ENCODE results near the gene PHKB. TPM values are rescaled to one million over a fixed set of nuclear protein-coding genes. Genes with fewer than 3 reads are reported as not detected.
"Not testable (repeated sequence)": the region's sequence is repeated elsewhere in the genome, so short reads cannot be mapped to it uniquely, and the experiment has no call there.

Gene PHKB
- total RNA-seq, 1 donor from 2014 or later, result 47.8 TPM

DNA sequence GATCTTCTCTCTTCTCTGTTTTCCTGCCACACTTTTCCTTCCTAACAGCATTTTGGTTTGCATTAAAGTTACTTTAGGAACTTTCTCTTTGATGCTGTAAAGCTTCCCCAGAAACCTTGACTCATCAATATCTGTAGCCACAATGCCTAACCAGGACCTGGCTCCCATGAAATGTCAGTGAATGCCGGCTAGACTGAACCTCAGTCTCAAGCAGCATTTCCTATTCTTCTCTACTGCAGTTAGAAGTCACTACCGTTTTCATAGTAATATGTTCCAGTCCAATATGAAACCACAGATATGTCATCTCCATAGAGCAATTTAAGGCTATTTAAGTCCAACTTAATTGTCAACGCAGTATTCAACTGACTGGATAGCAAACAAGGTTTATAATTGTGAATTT, 29.2 kb upstream of the PHKB start:
- H3K27me3 ChIP-seq (ENCODE audit: control insufficient read depth, insufficient read depth, low read length), result no peaks in the 10 kb centered on the region
- no peak overlapping the region for H3K4me3 ChIP-seq (ENCODE audit: low read depth, low read length)
- peaks cover 1% of the 10 kb centered on the region for H3K36me3 ChIP-seq (ENCODE audit: control insufficient read depth, insufficient read depth, low read length)
- DNase-seq (ENCODE audit: low read depth), result no peak
- TF ChIP-seq CTCF (IDR thresholded peaks at IDR 0.05; ENCODE audit: insufficient read depth, low read length, poor library complexity, severe bottlenecking), result no peak

- not testable (repeated sequence) for DNase-seq (ENCODE audit: low read depth); H3K4me3 ChIP-seq (ENCODE audit: low read depth, low read length); H3K27me3 ChIP-seq (ENCODE audit: control insufficient read depth, insufficient read depth, low read length); H3K36me3 ChIP-seq (ENCODE audit: control insufficient read depth, insufficient read depth, low read length)
These were observed 26.9 kb upstream of the PHKB start for GRCh38 chr16:47434274-47434673.

GRCh38 chr16:47440066-47440465, 21.1 kb upstream of the PHKB start:
- not testable (repeated sequence) for H3K4me3 ChIP-seq (ENCODE audit: low read depth, low read length)

GRCh38 chr16:47442884-47443283, 18.2 kb upstream of the PHKB start:
- H3K36me3 ChIP-seq (ENCODE audit: control insufficient read depth, insufficient read depth, low read length); DNase-seq (ENCODE audit: low read depth); H3K27me3 ChIP-seq (ENCODE audit: control insufficient read depth, insufficient read depth, low read length); H3K4me3 ChIP-seq (ENCODE audit: low read depth, low read length): not testable (repeated sequence)

More at GRCh38 chr16:47440066-47440465, 21.1 kb upstream of the PHKB start:
- DNase-seq (ENCODE audit: low read depth); H3K27me3 ChIP-seq (ENCODE audit: control insufficient read depth, insufficient read depth, low read length); H3K36me3 ChIP-seq (ENCODE audit: control insufficient read depth, insufficient read depth, low read length): not testable (repeated sequence)

- Histone ChIP-seq H3K36me3 (ENCODE audit: control insufficient read depth, insufficient read depth, low read length) (no peaks in the 10 kb centered on the region), H3K27me3 (ENCODE audit: control insufficient read depth, insufficient read depth, low read length) (no peaks in the 10 kb centered on the region), H3K4me3 (ENCODE audit: low read depth, low read length) (no peak overlapping the region)
- TF ChIP-seq CTCF (IDR thresholded peaks at IDR 0.05; ENCODE audit: insufficient read depth, low read length, poor library complexity, severe bottlenecking), result no peak
- DNase-seq (ENCODE audit: low read depth), result no peak
These were observed 14.7 kb upstream of the PHKB start for GRCh38 chr16:47446431-47446830.

GRCh38 chr16:47448830-47449575, 12.1 kb upstream of the PHKB start:
- H3K27me3 ChIP-seq (ENCODE audit: control insufficient read depth, insufficient read depth, low read length), result no peaks in the 10 kb centered on the region
- no peak for DNase-seq (ENCODE audit: low read depth)
- no peaks in the 10 kb centered on the region for H3K36me3 ChIP-seq (ENCODE audit: control insufficient read depth, insufficient read depth, low read length)
- no peak for TF ChIP-seq CTCF (IDR thresholded peaks at IDR 0.05; ENCODE audit: insufficient read depth, low read length, poor library complexity, severe bottlenecking)
- no peak overlapping the region for H3K4me3 ChIP-seq (ENCODE audit: low read depth, low read length)

GRCh38 chr16:47449788-47450187, 11.3 kb upstream of the PHKB start:
- Histone ChIP-seq H3K4me3 (ENCODE audit: low read depth, low read length) (no peak overlapping the region), H3K27me3 (ENCODE audit: control insufficient read depth, insufficient read depth, low read length) (no peaks in the 10 kb centered on the region), H3K36me3 (ENCODE audit: control insufficient read depth, insufficient read depth, low read length) (no peaks in the 10 kb centered on the region)
- TF ChIP-seq CTCF (IDR thresholded peaks at IDR 0.05; ENCODE audit: insufficient read depth, low read length, poor library complexity, severe bottlenecking), result no peak
- no peak for DNase-seq (ENCODE audit: low read depth)

All from kidney epithelial cell (primary cell).